OCI-LY1 (cell line): Measurements from ENCODE around the gene CBFA2T3.

Source experiments
- H2AFZ ChIP-seq: fragments of 200-600 bp; sonication (generic), shearing (Covaris generic); 2 replicates; pipeline ENCODE4 v1.6.0; 2014; ENCODE audit warnings: antibody characterized with exemption, mild to moderate bottlenecking, low read length
- H3F3A ChIP-seq: fragments of 200-600 bp; sonication (generic), shearing (Covaris generic); 2 replicates; pipeline ENCODE4 v1.6.0; 2014; ENCODE audit warnings: mild to moderate bottlenecking, antibody characterized with exemption, low read length, moderate library complexity; ENCODE audit not compliant: insufficient read depth
- H3K27ac ChIP-seq: fragments of 200-600 bp; sonication (generic); 2 replicates; pipeline ENCODE4 v1.5.1; 2014; ENCODE audit warnings: low read length, mixed run types, mild to moderate bottlenecking, low read depth; ENCODE audit not compliant: poor library complexity, severe bottlenecking
- H3K27me3 ChIP-seq: fragments of 200-600 bp; sonication (generic); 2 replicates; pipeline ENCODE4 v1.6.0; 2014; ENCODE audit warnings: antibody characterized with exemption, mild to moderate bottlenecking, low read length, moderate library complexity; ENCODE audit not compliant: insufficient read depth
- H3K36me3 ChIP-seq: fragments of 200-600 bp; sonication (generic); 2 replicates; pipeline ENCODE4 v1.6.1; 2014; ENCODE audit warnings: mild to moderate bottlenecking, antibody characterized with exemption, low read length, moderate library complexity, mixed read lengths; ENCODE audit not compliant: insufficient read depth
- H3K4me1 ChIP-seq: fragments of 200-600 bp; sonication (generic); 2 replicates; pipeline ENCODE4 v1.5.1; 2014; ENCODE audit warnings: mild to moderate bottlenecking, low read length, moderate library complexity; ENCODE audit not compliant: insufficient read depth, severe bottlenecking
- H3K4me2 ChIP-seq: fragments of 200-600 bp; sonication (generic), shearing (Covaris generic); 2 replicates; pipeline ENCODE4 v1.6.1; 2014; ENCODE audit warnings: low read length
- H3K4me3 ChIP-seq: fragments of 200-600 bp; sonication (generic); 2 replicates; pipeline ENCODE4 v1.5.1; 2014; ENCODE audit warnings: low read length, low read depth, mild to moderate bottlenecking, mixed read lengths; ENCODE audit not compliant: poor library complexity, severe bottlenecking
- H3K79me2 ChIP-seq: fragments of 200-600 bp; shearing (Covaris generic); 2 replicates; pipeline ENCODE4 v1.6.1; 2016; ENCODE audit warnings: mixed run types, low read length, mixed read lengths; ENCODE audit not compliant: insufficient read depth
- H3K9ac ChIP-seq: fragments of 200-600 bp; sonication (generic), shearing (Covaris generic); 2 replicates; pipeline ENCODE4 v1.6.1; 2014; ENCODE audit warnings: mild to moderate bottlenecking, low read length, mixed read lengths
- H3K9me2 ChIP-seq: fragments of 200-600 bp; sonication (generic), shearing (Covaris generic); 2 replicates; pipeline ENCODE4 v1.6.1; 2014; ENCODE audit warnings: low read depth, mild to moderate bottlenecking, low read length, mixed read lengths
- H3K9me3 ChIP-seq: fragments of 200-600 bp; shearing (Covaris generic); 2 replicates; pipeline ENCODE4 v1.6.1; 2014; ENCODE audit warnings: low read length, mixed read lengths
- H4K20me1 ChIP-seq: fragments of 200-600 bp; sonication (generic), shearing (Covaris generic); 2 replicates; pipeline ENCODE4 v1.6.0; 2016; ENCODE audit warnings: mild to moderate bottlenecking, low read length; ENCODE audit not compliant: insufficient read depth
- CTCF ChIP-seq: fragments of 200-600 bp; sonication (generic), shearing (Covaris generic); IDR thresholded peaks from 2 replicates; pipeline ENCODE4 v1.5.1; 2017; ENCODE audit warnings: mild to moderate bottlenecking, antibody characterized with exemption, low read length, moderate library complexity, mixed read lengths
- EZH2 ChIP-seq: fragments of 200-600 bp; sonication (generic), shearing (Covaris generic); IDR thresholded peaks from 2 replicates; pipeline ENCODE4 v1.8.0; 2017; ENCODE audit warnings: borderline replicate concordance, mixed run types, mild to moderate bottlenecking, antibody characterized with exemption, low read length, moderate library complexity, mixed read lengths

Gene CBFA2T3

GRCh38 chr16:89007371-89008249 is 30.6 kb upstream of the CBFA2T3 start:
- Histone ChIP-seq H4K20me1 (no peaks in the 10 kb centered on the region), H3K9me2 (no peaks in the 10 kb centered on the region), H3K9me3 (no peaks in the 10 kb centered on the region), H3K27ac (no peak overlapping the region), H3K4me2 (no peak overlapping the region), H3F3A (no peaks in the 10 kb centered on the region), H2AFZ (no peak overlapping the region), H3K79me2 (no peaks in the 10 kb centered on the region), H3K4me1 (peaks cover 7% of the 10 kb centered on the region), H3K4me3 (no peak overlapping the region), H3K27me3 (peaks cover 12% of the 10 kb centered on the region), H3K36me3 (no peaks in the 10 kb centered on the region), H3K9ac (no peak overlapping the region)
- TF ChIP-seq EZH2 (no peak), CTCF (no peak)

GRCh38 chr16:89006036-89006752 is 29.2 kb upstream of the CBFA2T3 start:
- H3K9me3 ChIP-seq, result no peaks in the 10 kb centered on the region
- no peak overlapping the region for H2AFZ ChIP-seq
- H4K20me1 ChIP-seq, result no peaks in the 10 kb centered on the region
- no peak overlapping the region for H3K9ac ChIP-seq
- peaks cover 7% of the 10 kb centered on the region for H3K4me1 ChIP-seq
- no peak for TF ChIP-seq CTCF
- TF ChIP-seq EZH2, result no peak
- no peaks in the 10 kb centered on the region for H3F3A ChIP-seq
- H3K79me2 ChIP-seq, result no peaks in the 10 kb centered on the region
- no peak overlapping the region for H3K4me3 ChIP-seq
- H3K27me3 ChIP-seq, result peaks cover 12% of the 10 kb centered on the region
- H3K4me2 ChIP-seq, result no peak overlapping the region
- H3K36me3 ChIP-seq, result no peaks in the 10 kb centered on the region; the same call in 1 of the 2 replicates
- H3K27ac ChIP-seq, result no peak overlapping the region
- H3K9me2 ChIP-seq, result no peaks in the 10 kb centered on the region

- H3K4me2 ChIP-seq, result no peak overlapping the region
Measured at GRCh38 chr16:89005201-89006035, 28.4 kb upstream of the CBFA2T3 start.

More at GRCh38 chr16:89005201-89006035, 28.4 kb upstream of the CBFA2T3 start:
- Histone ChIP-seq H3K79me2 (no peaks in the 10 kb centered on the region), H4K20me1 (no peaks in the 10 kb centered on the region), H3K9me3 (no peaks in the 10 kb centered on the region), H3K9ac (no peak overlapping the region), H3K27me3 (peaks cover 12% of the 10 kb centered on the region), H3K4me1 (peaks cover 9% of the 10 kb centered on the region), H2AFZ (no peak overlapping the region), H3K4me3 (no peak overlapping the region), H3K9me2 (no peaks in the 10 kb centered on the region), H3K36me3 (no peaks in the 10 kb centered on the region; the same call in 1 of the 2 replicates), H3K27ac (no peak overlapping the region), H3F3A (no peaks in the 10 kb centered on the region)
- TF ChIP-seq EZH2, result no peak
- no peak for TF ChIP-seq CTCF
